GM19452 (cell line): Measurements from ENCODE around the gene CRMP1.

Experiments
- ATAC-seq: cut with Tn5 transposase; IDR thresholded peaks from one replicate; pipeline ENCODE4 v1.9.1; 2021; ENCODE audit not compliant: unreplicated experiment

CRMP1 gene

GRCh38 chr4:5801696-5802095 is 91.2 kb downstream of the CRMP1 start:
- ATAC-seq, result no peak

- ATAC-seq, result no peak
These were observed 92.4 kb downstream of the CRMP1 start for GRCh38 chr4:5800496-5800895.

- ATAC-seq, result no peak
These were observed 93.5 kb downstream of the CRMP1 start for GRCh38 chr4:5799406-5799805.

- ATAC-seq, result no peak
These were observed 93.9 kb downstream of the CRMP1 start for GRCh38 chr4:5798946-5799345.

- no peak for ATAC-seq
These were observed 94.4 kb downstream of the CRMP1 start for GRCh38 chr4:5798462-5798861.

- no peak for ATAC-seq
These were observed 95.0 kb downstream of the CRMP1 start for GRCh38 chr4:5797866-5798265.

GRCh38 chr4:5796976-5797375 is 95.9 kb downstream of the CRMP1 start:
- ATAC-seq, result no peak

GRCh38 chr4:5795580-5795979 is 97.3 kb downstream of the CRMP1 start:
- ATAC-seq, result no peak

GRCh38 chr4:5793514-5793913 is 99.4 kb downstream of the CRMP1 start:
- no peak for ATAC-seq

GRCh38 chr4:5791654-5792053 is 101.2 kb downstream of the CRMP1 start:
- no peak for ATAC-seq

- ATAC-seq, result no peak
These were observed 102.4 kb downstream of the CRMP1 start for GRCh38 chr4:5790546-5790857.

- ATAC-seq, result no peak
These were observed 103.7 kb downstream of the CRMP1 start for GRCh38 chr4:5789141-5789540.

GRCh38 chr4:5788144-5788543 is 104.7 kb downstream of the CRMP1 start:
- no peak for ATAC-seq

- ATAC-seq, result no peak
These were observed 105.6 kb downstream of the CRMP1 start for GRCh38 chr4:5787311-5787710.

GRCh38 chr4:5785806-5786680 is 106.8 kb downstream of the CRMP1 start:
- no peak for ATAC-seq

GRCh38 chr4:5784960-5785611 is 107.8 kb downstream of the CRMP1 start:
- ATAC-seq, result no peak

GRCh38 chr4:5784021-5784420 is 108.9 kb downstream of the CRMP1 start:
- no peak for ATAC-seq

GRCh38 chr4:5783486-5783885 is 109.4 kb downstream of the CRMP1 start:
- ATAC-seq, result no peak

- ATAC-seq, result no peak
These were observed 109.9 kb downstream of the CRMP1 start for GRCh38 chr4:5782829-5783476.

- no peak for ATAC-seq
These were observed 111.2 kb downstream of the CRMP1 start for GRCh38 chr4:5781691-5782090.

GRCh38 chr4:5780831-5781480 is 111.9 kb downstream of the CRMP1 start:
- ATAC-seq, result no peak

GRCh38 chr4:5776510-5776909 is 116.4 kb downstream of the CRMP1 start:
- no peak for ATAC-seq
